GM18511 (cell line): ENCODE results near the gene ZDHHC14.

Experiments
- ATAC-seq: cut with Tn5 transposase; IDR thresholded peaks from one replicate; pipeline ENCODE4 v1.9.1; 2021; ENCODE audit warnings: mild to moderate bottlenecking, moderate library complexity; ENCODE audit not compliant: unreplicated experiment

ZDHHC14 gene

GRCh38 chr6:157635388-157636244, 254.6 kb downstream of the ZDHHC14 start:
- ATAC-seq = no peak

- no peak for ATAC-seq
Measured at GRCh38 chr6:157637516-157637915, 256.5 kb downstream of the ZDHHC14 start.

- ATAC-seq = no peak
Measured at GRCh38 chr6:157637941-157638662, 257.1 kb downstream of the ZDHHC14 start.

GRCh38 chr6:157638779-157639178, 257.8 kb downstream of the ZDHHC14 start:
- no peak for ATAC-seq

- no peak for ATAC-seq
Measured at GRCh38 chr6:157640746-157641451, 259.9 kb downstream of the ZDHHC14 start.

- ATAC-seq = no peak
Measured at GRCh38 chr6:157641837-157642236, 260.8 kb downstream of the ZDHHC14 start.

- no peak for ATAC-seq
Measured at GRCh38 chr6:157642736-157643135, 261.7 kb downstream of the ZDHHC14 start.

GRCh38 chr6:157644043-157644810, 263.2 kb downstream of the ZDHHC14 start:
- no peak for ATAC-seq

- ATAC-seq = no peak
Measured at GRCh38 chr6:157645201-157645795, 264.3 kb downstream of the ZDHHC14 start.

- ATAC-seq = no peak
Measured at GRCh38 chr6:157646012-157646411, 265.0 kb downstream of the ZDHHC14 start.

- ATAC-seq = no peak
Measured at GRCh38 chr6:157647261-157647915, 266.4 kb downstream of the ZDHHC14 start.

- no peak for ATAC-seq
Measured at GRCh38 chr6:157648561-157648960, 267.6 kb downstream of the ZDHHC14 start.

- no peak for ATAC-seq
Measured at GRCh38 chr6:157649311-157650260, 268.6 kb downstream of the ZDHHC14 start.

- ATAC-seq = no peak
Measured at GRCh38 chr6:157650261-157650640, 269.3 kb downstream of the ZDHHC14 start.

- no peak for ATAC-seq
Measured at GRCh38 chr6:157650801-157651200, 269.8 kb downstream of the ZDHHC14 start.

GRCh38 chr6:157651731-157652490, 270.9 kb downstream of the ZDHHC14 start:
- ATAC-seq = no peak

GRCh38 chr6:157652601-157653363, 271.8 kb downstream of the ZDHHC14 start:
- ATAC-seq = no peak
